Choroid plexus epithelial cell (primary cell): ENCODE results near the gene FOXB2.

Source experiments
- DNase-seq: peaks from one replicate; pipeline ENCODE4 v3.0.0-alpha.2; 2010; ENCODE audit warnings: low read depth
- H3K4me3 ChIP-seq: 2 replicates; pipeline ENCODE4 v1.5.1; 2011; ENCODE audit warnings: low read depth, mild to moderate bottlenecking, control low read depth, low read length, moderate library complexity
- CTCF ChIP-seq: conservative IDR thresholded peaks from 2 replicates; pipeline ENCODE4 v1.5.1; 2011; ENCODE audit warnings: low read depth, mild to moderate bottlenecking, control low read depth, inconsistent platforms, low read length, moderate library complexity

Gene FOXB2

GRCh38 chr9:77010527-77010926 is 8.9 kb upstream of the FOXB2 start:
- H3K4me3 ChIP-seq, result no peak overlapping the region
- DNase-seq, result no peak
- no peak for TF ChIP-seq CTCF

GRCh38 chr9:77011973-77012821 is 7.3 kb upstream of the FOXB2 start:
- peak; percentile 48 for DNase-seq
- TF ChIP-seq CTCF, result peak; percentile 73
- no peak overlapping the region for H3K4me3 ChIP-seq

GRCh38 chr9:77013206-77013931 is 6.1 kb upstream of the FOXB2 start:
- H3K4me3 ChIP-seq, result no peak overlapping the region
- no peak for TF ChIP-seq CTCF
- no peak for DNase-seq

GRCh38 chr9:77013932-77014596 is 5.4 kb upstream of the FOXB2 start:
- TF ChIP-seq CTCF, result no peak
- DNase-seq, result no peak
- no peak overlapping the region for H3K4me3 ChIP-seq

GRCh38 chr9:77014597-77015263 is 4.7 kb upstream of the FOXB2 start:
- no peak for DNase-seq
- TF ChIP-seq CTCF, result peak; percentile 39
- H3K4me3 ChIP-seq, result no peak overlapping the region

GRCh38 chr9:77015327-77016048 is 4.0 kb upstream of the FOXB2 start:
- no peak for TF ChIP-seq CTCF
- DNase-seq, result no peak
- H3K4me3 ChIP-seq, result no peak overlapping the region
